Naive thymus-derived CD4-positive, alpha-beta T cell (primary cell): ENCODE results near the gene PRKCA. TPM values are rescaled to one million over a fixed set of nuclear protein-coding genes. Genes with fewer than 3 reads are reported as not detected.

Experiments used
- ATAC-seq: fragments of 150-1000 bp; cut with Tn5 transposase; 2 replicates; pipeline ENCODE4 v1.10.0; 2021; ENCODE audit warnings: mild to moderate bottlenecking, moderate library complexity
- CTCF ChIA-PET: fragments of 350-600 bp; sonication (Branson Sonifier 250); formaldehyde crosslinking; loops from one replicate; lab custom pipeline; 2021; ENCODE audit warnings: antibody characterized with exemption; lab: Charles Lee
- POLR2A ChIA-PET: fragments of 350-600 bp; sonication (Branson Sonifier 250); formaldehyde crosslinking; loops from one replicate; lab custom pipeline; 2021; ENCODE audit warnings: antibody characterized with exemption, inconsistent platforms; lab: Charles Lee
- DNase-seq, 9 donors: peaks; one replicate each; pipeline versions ENCODE4 v3.0.0 to v3.0.0-alpha.2; 2020 to 2022; ENCODE audit warnings: mixed read lengths in 1 of 9
- H3K27ac ChIP-seq: one replicate; pipeline ENCODE4 v1.7.0; 2013; ENCODE audit warnings: mild to moderate bottlenecking, low read depth, low read length, moderate library complexity
- H3K27me3 ChIP-seq, 2 donors: one replicate each; pipeline ENCODE4 v1.7.0; 2013; ENCODE audit warnings: low read length in 2 of 2, mild to moderate bottlenecking in 2 of 2, moderate library complexity in 2 of 2; ENCODE audit not compliant: control insufficient read depth in 2 of 2, insufficient read depth in 2 of 2
- H3K36me3 ChIP-seq, 3 experiments: 1 replicate in 2 of 3; 2 replicates in 1 of 3; pipeline ENCODE4 v1.7.0; 2013; ENCODE audit warnings: low read length in 3 of 3, mild to moderate bottlenecking in 3 of 3, moderate library complexity in 1 of 3; ENCODE audit not compliant: insufficient read depth in 3 of 3, control insufficient read depth in 2 of 3
- H3K4me1 ChIP-seq, 2 donors: one replicate each; pipeline ENCODE4 v1.7.0; 2013; ENCODE audit warnings: low read length in 2 of 2, mild to moderate bottlenecking in 2 of 2, moderate library complexity in 1 of 2; ENCODE audit not compliant: control insufficient read depth in 2 of 2, insufficient read depth in 2 of 2
- H3K4me3 ChIP-seq: 2 replicates; pipeline ENCODE4 v1.7.0; 2013; ENCODE audit warnings: mild to moderate bottlenecking, low read length
- H3K9me3 ChIP-seq, 3 experiments: 1 replicate in 2 of 3; 2 replicates in 1 of 3; pipeline ENCODE4 v1.7.0; 2013; ENCODE audit warnings: low read length in 3 of 3; ENCODE audit not compliant: control insufficient read depth in 2 of 3
- H3K27ac Mint-ChIP-seq, 9 donors: one replicate each; pipeline ENCODE4 v1.8.0; 2020 to 2022; ENCODE audit warnings: mixed read lengths in 9 of 9, mild to moderate bottlenecking in 8 of 9, moderate library complexity in 5 of 9, inconsistent platforms in 2 of 9
- H3K27me3 Mint-ChIP-seq, 5 donors: one replicate each; pipeline ENCODE4 v1.8.0; 2021 to 2022; ENCODE audit warnings: mixed read lengths in 5 of 5, mild to moderate bottlenecking in 1 of 5
- H3K36me3 Mint-ChIP-seq, 5 donors: one replicate each; pipeline ENCODE4 v1.8.0; 2020 to 2022; ENCODE audit warnings: mixed read lengths in 5 of 5, mild to moderate bottlenecking in 3 of 5, inconsistent platforms in 1 of 5
- H3K4me1 Mint-ChIP-seq, 7 donors: one replicate each; pipeline ENCODE4 v1.8.0; 2020 to 2022; ENCODE audit warnings: mixed read lengths in 7 of 7, mild to moderate bottlenecking in 3 of 7, inconsistent platforms in 1 of 7
- H3K4me3 Mint-ChIP-seq, 10 donors: one replicate each; pipeline ENCODE4 v1.8.0; 2020 to 2022; ENCODE audit warnings: mild to moderate bottlenecking in 10 of 10, mixed read lengths in 10 of 10, moderate library complexity in 6 of 10, inconsistent platforms in 2 of 10
- H3K9me3 Mint-ChIP-seq, 11 donors: one replicate each; pipeline ENCODE4 v1.8.0; 2020 to 2022; ENCODE audit warnings: mixed read lengths in 11 of 11, mild to moderate bottlenecking in 4 of 11, inconsistent platforms in 1 of 11, moderate library complexity in 1 of 11
- intact Hi-C, 2 donors: fragments of 100-400 bp; cut with micrococcal nuclease; formaldehyde crosslinking; loops; one replicate each; pipeline ENCODE4 v1.15.1; 2023
- polyA plus RNA-seq, 2 donors: library from polyadenylated mRNA; unstranded; fragments of 300-500 nt; fragmentation: Illumina TruSeq; gene quantifications; one replicate each; pipeline ENCODE4 v1.2.3, GENCODE V29; 2021
- total RNA-seq, 6 experiments: library from RNA in 5 of 6; stranded (reverse) in 5 of 6; gene quantifications; 1 replicate in 5 of 6; 2 replicates in 1 of 6; pipeline ENCODE4 v1.2.3 and lab custom pipeline; 2021 to 2026

PRKCA gene
- total and polyA plus RNA-seq, 7 experiments from 2014 or later: 4.1 to 186 (median 122) TPM

DNA sequence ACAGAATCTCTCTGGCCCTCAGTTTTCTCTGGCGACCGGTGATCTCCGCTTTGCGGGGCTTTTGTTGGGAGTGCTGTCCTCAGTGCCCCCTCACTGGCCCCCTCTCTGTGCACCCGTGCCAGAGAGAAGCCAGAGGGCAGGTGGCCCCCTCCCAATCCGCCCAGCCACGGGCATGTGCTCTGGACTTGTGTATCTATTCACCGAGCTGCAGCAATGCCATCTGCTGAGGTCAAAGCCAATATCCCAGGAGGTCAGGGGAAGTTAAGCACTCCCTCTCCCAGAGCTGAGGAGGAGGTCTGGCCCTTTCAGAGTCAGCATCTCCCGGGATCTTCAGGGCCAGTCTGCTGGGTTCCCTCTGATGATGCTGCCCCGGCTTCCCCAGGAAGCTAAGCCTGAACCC, 537.6 kb downstream of the PRKCA start:
- ChIA-PET POLR2A (no interaction called here), CTCF (no interaction called here)
- H3K9me3 ChIP-seq: no peaks in the 10 kb centered on the region
- no peak for ATAC-seq
- no peaks in the 10 kb centered on the region for H3K4me1 Mint-ChIP-seq
- H3K36me3 ChIP-seq: no peaks in the 10 kb centered on the region
- peaks cover 0 to 3% (median 0%) of the 10 kb centered on the region in 11 donors for H3K9me3 Mint-ChIP-seq
- no peak overlapping the region for H3K4me3 ChIP-seq
- no peak overlapping the region for H3K4me3 Mint-ChIP-seq
- no peaks in the 10 kb centered on the region for H3K36me3 Mint-ChIP-seq
- peaks cover 15 to 32% (median 26%) of the 10 kb centered on the region in 5 donors for H3K27me3 Mint-ChIP-seq
- no peaks in the 10 kb centered on the region for H3K27me3 ChIP-seq
- intact Hi-C loops: no loop called here
- no peak for DNase-seq
- no peak overlapping the region for H3K27ac Mint-ChIP-seq
- no peak overlapping the region for H3K27ac ChIP-seq
- H3K4me1 ChIP-seq: no peaks in the 10 kb centered on the region

DNA sequence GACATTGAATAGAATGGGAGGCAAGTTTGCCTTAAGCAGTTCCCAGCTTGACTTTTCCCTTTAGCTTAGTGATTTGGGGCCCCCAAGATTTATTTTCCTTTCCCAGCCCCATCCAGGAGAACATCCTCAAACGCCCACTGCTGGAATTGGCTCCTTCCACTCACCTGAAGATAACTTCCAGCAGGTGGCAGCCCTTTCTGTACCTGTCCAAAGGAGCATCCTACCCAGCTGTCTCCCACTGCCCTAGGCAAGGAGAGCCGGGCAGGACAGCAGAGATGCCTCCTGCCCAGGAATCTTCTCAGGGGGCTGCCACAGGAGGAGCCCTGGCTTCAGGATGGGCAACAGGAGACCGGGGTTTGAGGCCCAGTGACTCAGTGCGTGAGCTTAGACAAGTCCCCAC, 538.9 kb downstream of the PRKCA start:
- H3K27me3 ChIP-seq: no peaks in the 10 kb centered on the region
- peaks cover 12 to 25% (median 22%) of the 10 kb centered on the region in 5 donors for H3K27me3 Mint-ChIP-seq
- no peak overlapping the region for H3K27ac ChIP-seq
- H3K36me3 ChIP-seq: no peaks in the 10 kb centered on the region
- H3K27ac Mint-ChIP-seq: no peak overlapping the region
- no peaks in the 10 kb centered on the region for H3K9me3 ChIP-seq
- CTCF ChIA-PET: no interaction called here
- H3K4me1 ChIP-seq: no peaks in the 10 kb centered on the region
- POLR2A ChIA-PET: no interaction called here
- intact Hi-C loops: no loop called here
- no peak overlapping the region for H3K4me3 ChIP-seq
- H3K4me1 Mint-ChIP-seq: no peaks in the 10 kb centered on the region
- H3K36me3 Mint-ChIP-seq: no peaks in the 10 kb centered on the region
- H3K4me3 Mint-ChIP-seq: no peak overlapping the region
- ATAC-seq (no peak), DNase-seq (no peak)
- peaks cover 0 to 7% (median 2%) of the 10 kb centered on the region in 11 donors for H3K9me3 Mint-ChIP-seq

DNA sequence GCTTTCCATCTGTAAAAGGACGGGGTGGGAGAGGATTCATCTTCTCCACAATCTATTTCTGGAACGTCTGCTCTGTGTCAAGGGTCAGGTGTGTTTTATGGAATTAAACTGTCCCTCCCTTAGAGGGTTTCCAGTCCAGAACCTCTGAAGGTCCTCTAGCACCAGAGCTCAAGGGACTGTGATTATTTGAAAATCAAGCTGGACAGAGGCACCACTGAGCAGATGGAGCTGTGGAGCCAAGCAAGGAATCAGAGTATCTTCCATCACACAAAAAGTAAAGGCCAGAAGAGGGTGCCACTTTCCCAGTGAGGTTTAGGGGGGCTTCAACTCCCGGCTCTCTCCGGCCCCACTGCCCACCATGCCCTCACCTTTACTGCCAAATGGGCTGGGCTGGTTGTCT, 539.3 kb downstream of the PRKCA start:
- no peak for ATAC-seq
- no peak for DNase-seq
- Histone ChIP-seq H3K27ac (no peak overlapping the region), H3K27me3 (no peaks in the 10 kb centered on the region), H3K9me3 (peaks cover 0 to 4% (median 0%) of the 10 kb centered on the region in 3 experiments), H3K4me1 (no peaks in the 10 kb centered on the region), H3K36me3 (no peaks in the 10 kb centered on the region), H3K4me3 (no peak overlapping the region)
- Mint-ChIP-seq H3K27me3 (peaks cover 11 to 24% (median 20%) of the 10 kb centered on the region in 5 donors), H3K27ac (no peak overlapping the region), H3K4me1 (no peaks in the 10 kb centered on the region), H3K36me3 (no peaks in the 10 kb centered on the region), H3K4me3 (no peak overlapping the region), H3K9me3 (peaks cover 0 to 11% (median 2%) of the 10 kb centered on the region in 11 donors)
- POLR2A ChIA-PET: no interaction called here
- intact Hi-C loops: no loop called here
- CTCF ChIA-PET: no interaction called here

DNA sequence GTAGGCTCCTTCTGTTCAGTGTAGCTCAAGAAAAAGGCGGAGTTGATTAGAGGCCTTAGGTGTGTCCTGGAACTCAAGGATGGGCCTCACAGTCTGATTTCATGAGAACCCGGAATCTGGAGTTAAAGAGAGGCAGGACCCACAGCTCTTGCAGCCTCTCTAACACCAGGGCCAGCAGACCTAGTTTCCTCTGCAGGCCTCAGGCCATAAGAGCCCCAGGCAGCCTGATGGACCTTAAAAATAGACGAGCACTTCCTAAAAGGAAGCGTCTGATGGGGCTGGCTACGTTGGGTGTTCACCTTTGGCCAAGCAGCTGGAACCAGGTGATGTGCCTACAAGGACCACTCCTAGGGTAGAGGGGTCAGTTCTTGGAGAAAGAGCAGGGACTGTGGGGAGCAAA, 540.1 kb downstream of the PRKCA start:
- H3K9me3 Mint-ChIP-seq: peaks cover 0 to 17% (median 3%) of the 10 kb centered on the region in 11 donors
- H3K36me3 Mint-ChIP-seq: no peaks in the 10 kb centered on the region
- no peak for DNase-seq
- H3K27me3 ChIP-seq: no peaks in the 10 kb centered on the region
- no peaks in the 10 kb centered on the region for H3K4me1 ChIP-seq
- intact Hi-C loops: no loop called here
- no peak for ATAC-seq
- CTCF ChIA-PET: interaction anchor here (0.7 kb wide), 1 partner anchor 37 kb away, joined by 3 read pairs; no protein-coding TSS in a partner anchor
- H3K27ac ChIP-seq: no peak overlapping the region
- no peak overlapping the region for H3K4me3 Mint-ChIP-seq
- POLR2A ChIA-PET: no interaction called here
- H3K36me3 ChIP-seq: no peaks in the 10 kb centered on the region
- peaks cover 8 to 27% (median 15%) of the 10 kb centered on the region in 5 donors for H3K27me3 Mint-ChIP-seq
- H3K4me3 ChIP-seq: no peak overlapping the region
- no peak overlapping the region for H3K27ac Mint-ChIP-seq
- no peaks in the 10 kb centered on the region for H3K4me1 Mint-ChIP-seq
- H3K9me3 ChIP-seq: peaks cover 0 to 4% (median 0%) of the 10 kb centered on the region in 3 experiments

DNA sequence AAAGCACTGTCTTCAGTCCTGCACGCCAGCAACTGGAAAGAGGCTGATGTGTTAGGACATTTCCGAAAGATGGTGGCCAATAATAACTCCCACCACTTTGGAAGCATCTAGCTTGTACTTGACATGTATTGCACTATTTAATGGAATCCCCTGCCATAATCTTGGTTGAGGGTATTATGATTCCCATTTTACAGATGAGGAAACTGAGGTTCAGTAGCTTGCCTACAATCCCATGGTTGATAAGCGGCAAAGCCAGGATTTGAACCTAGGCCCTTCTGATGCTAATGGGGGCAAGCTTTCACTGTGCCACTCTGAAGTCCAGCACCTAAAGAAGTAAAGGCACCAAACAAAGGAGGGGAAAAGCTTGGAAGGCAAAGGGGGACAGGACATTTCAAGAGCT, 540.5 kb downstream of the PRKCA start:
- POLR2A ChIA-PET: no interaction called here
- no peak overlapping the region for H3K27ac ChIP-seq
- no peaks in the 10 kb centered on the region for H3K4me1 Mint-ChIP-seq

DNA sequence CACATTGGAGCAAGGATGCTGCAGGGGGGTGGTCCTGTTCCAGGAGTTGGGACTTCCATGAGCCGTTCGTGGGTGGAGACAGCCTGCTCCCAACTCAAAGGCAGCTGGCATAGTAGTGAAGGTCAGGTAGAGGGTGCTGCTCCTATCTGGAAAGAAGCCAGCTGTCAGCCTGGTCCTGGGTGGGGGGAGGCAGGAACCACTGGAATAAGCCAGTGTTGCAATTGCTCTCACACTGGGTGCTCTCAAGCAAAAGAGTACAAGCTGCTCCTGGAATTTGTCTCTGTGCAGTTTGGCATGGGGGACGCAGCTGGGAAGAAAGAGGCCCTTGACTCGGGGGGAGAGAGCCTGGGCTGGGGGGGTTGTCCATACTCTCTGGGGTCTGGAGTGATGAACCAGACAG, 541.2 kb downstream of the PRKCA start:
- Mint-ChIP-seq H3K4me3 (no peak overlapping the region), H3K27ac (no peak overlapping the region), H3K4me1 (no peaks in the 10 kb centered on the region), H3K36me3 (no peaks in the 10 kb centered on the region), H3K27me3 (peaks cover 8 to 31% (median 15%) of the 10 kb centered on the region in 5 donors), H3K9me3 (peaks cover 0 to 23% (median 3%) of the 10 kb centered on the region in 11 donors)
- ATAC-seq (no peak), DNase-seq (no peak)
- Histone ChIP-seq H3K36me3 (no peaks in the 10 kb centered on the region), H3K9me3 (peaks cover 0 to 8% (median 0%) of the 10 kb centered on the region in 3 experiments), H3K27ac (no peak overlapping the region), H3K27me3 (no peaks in the 10 kb centered on the region), H3K4me1 (no peaks in the 10 kb centered on the region), H3K4me3 (no peak overlapping the region)
- intact Hi-C loops: no loop called here
- ChIA-PET CTCF (no interaction called here), POLR2A (no interaction called here)

More for the DNA sequence above, 540.5 kb downstream of the PRKCA start:
- Mint-ChIP-seq H3K9me3 (peaks cover 0 to 20% (median 3%) of the 10 kb centered on the region in 11 donors), H3K27ac (no peak overlapping the region), H3K4me3 (no peak overlapping the region), H3K36me3 (no peaks in the 10 kb centered on the region), H3K27me3 (peaks cover 8 to 28% (median 15%) of the 10 kb centered on the region in 5 donors)
- Histone ChIP-seq H3K4me3 (no peak overlapping the region), H3K4me1 (no peaks in the 10 kb centered on the region), H3K36me3 (no peaks in the 10 kb centered on the region), H3K27me3 (no peaks in the 10 kb centered on the region), H3K9me3 (peaks cover 0 to 8% (median 0%) of the 10 kb centered on the region in 3 experiments)
- intact Hi-C loops: no loop called here
- CTCF ChIA-PET: interaction anchor here (0.7 kb wide), 1 partner anchor 38 kb away, joined by 3 read pairs; no protein-coding TSS in a partner anchor
- no peak for DNase-seq
- no peak for ATAC-seq

DNA sequence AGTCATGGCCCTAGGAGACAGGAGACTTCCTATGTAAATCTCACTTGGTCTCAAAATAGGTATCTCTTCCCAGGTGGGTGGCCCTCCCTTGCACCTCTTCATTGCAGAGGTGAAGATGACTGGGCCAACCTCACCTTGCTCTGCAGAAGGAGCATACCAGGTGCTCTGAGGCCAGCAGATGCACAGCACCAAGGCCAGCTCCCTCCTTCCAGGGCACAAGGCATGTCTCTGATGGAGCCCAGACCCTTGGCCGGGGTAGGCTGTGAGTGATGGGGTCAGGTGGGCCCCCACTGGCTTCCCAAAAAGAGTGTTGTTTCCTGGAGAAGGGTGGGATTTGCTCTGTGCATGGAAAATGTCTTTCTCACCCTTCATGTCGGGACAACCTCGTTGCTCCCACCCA, 545.3 kb downstream of the PRKCA start:
- CTCF ChIA-PET: no interaction called here

More for the DNA sequence above, 545.3 kb downstream of the PRKCA start:
- Mint-ChIP-seq H3K27ac (no peak overlapping the region), H3K9me3 (peaks cover 0 to 23% (median 3%) of the 10 kb centered on the region in 11 donors), H3K27me3 (peaks cover 6 to 23% (median 15%) of the 10 kb centered on the region in 5 donors), H3K4me1 (no peaks in the 10 kb centered on the region), H3K36me3 (no peaks in the 10 kb centered on the region), H3K4me3 (no peak overlapping the region)
- no peak overlapping the region for H3K27ac ChIP-seq
- no peaks in the 10 kb centered on the region for H3K27me3 ChIP-seq
- DNase-seq: no peak
- H3K4me1 ChIP-seq: no peaks in the 10 kb centered on the region
- H3K9me3 ChIP-seq: peaks cover 0 to 8% (median 0%) of the 10 kb centered on the region in 3 experiments
- POLR2A ChIA-PET: no interaction called here
- no peak for ATAC-seq
- H3K4me3 ChIP-seq: no peak overlapping the region
- no peaks in the 10 kb centered on the region for H3K36me3 ChIP-seq
- intact Hi-C loops: no loop called here
